Stimulated activated CD8-positive, alpha-beta memory T cell treated with anti-CD3 and anti-CD28 coated beads, Interleukin-15, amount 100 ng/mL, for 48 hours (primary cell): ENCODE measurements around the gene STARD6.
A peak's percentile ranks its signal among the peaks of the same experiment; 100 is the strongest.
"Not testable (repeated sequence)": the region's sequence is repeated elsewhere in the genome, so short reads cannot be mapped to it uniquely, and the experiment has no call there.

Experiments used
- DNase-seq, 2 donors: peaks; one replicate each; pipeline ENCODE4 v3.0.0-alpha.2; 2020; ENCODE audit warnings: low read depth in 2 of 2

Gene STARD6

GRCh38 chr18:54338230-54338629 is 19.4 kb downstream of the STARD6 start:
- DNase-seq = no peak

GRCh38 chr18:54335638-54336173 is 22.0 kb downstream of the STARD6 start:
- no peak for DNase-seq

- DNase-seq = no peak
Measured at GRCh38 chr18:54330768-54331548, 26.7 kb downstream of the STARD6 start.

GRCh38 chr18:54329787-54330186 is 27.9 kb downstream of the STARD6 start:
- DNase-seq = no peak

GRCh38 chr18:54327818-54328217 is 29.8 kb downstream of the STARD6 start:
- DNase-seq = no peak

- DNase-seq = no peak
Measured at GRCh38 chr18:54323970-54324369, 33.7 kb downstream of the STARD6 start.

- no peak for DNase-seq
Measured at GRCh38 chr18:54323561-54323960, 34.1 kb downstream of the STARD6 start.

GRCh38 chr18:54316071-54316820 is 41.4 kb downstream of the STARD6 start:
- no peak for DNase-seq

GRCh38 chr18:54309564-54309963 is 48.1 kb downstream of the STARD6 start:
- DNase-seq = not testable (repeated sequence)

- DNase-seq = no peak
Measured at GRCh38 chr18:54303408-54303807, 54.2 kb downstream of the STARD6 start.

- not testable (repeated sequence) for DNase-seq
Measured at GRCh38 chr18:54298991-54299390, 58.7 kb downstream of the STARD6 start.

- DNase-seq = no peak
Measured at GRCh38 chr18:54296062-54296461, 61.6 kb downstream of the STARD6 start.

- no peak for DNase-seq
Measured at GRCh38 chr18:54294274-54294673, 63.4 kb downstream of the STARD6 start.

- DNase-seq = peak; percentile 67 to 79
Measured at GRCh38 chr18:54284981-54285785, 72.5 kb downstream of the STARD6 start.

GRCh38 chr18:54284535-54284934 is 73.1 kb downstream of the STARD6 start:
- DNase-seq = no peak

- DNase-seq = no peak
Measured at GRCh38 chr18:54280220-54280569, 77.5 kb downstream of the STARD6 start.

- DNase-seq = no peak
Measured at GRCh38 chr18:54279477-54280219, 78.0 kb downstream of the STARD6 start.

- no peak for DNase-seq
Measured at GRCh38 chr18:54278615-54279014, 79.0 kb downstream of the STARD6 start.

- DNase-seq = no peak
Measured at GRCh38 chr18:54277899-54278298, 79.8 kb downstream of the STARD6 start.
